GM23248 (cell line): ENCODE measurements around the gene CD96.

Experiments
- EZH2 ChIP-seq: fragments of 200-600 bp; sonication (generic); IDR thresholded peaks from 2 replicates; pipeline ENCODE4 v1.6.1; 2018; ENCODE audit warnings: antibody characterized with exemption, mild to moderate bottlenecking; ENCODE audit not compliant: insufficient read depth, poor library complexity, severe bottlenecking
- EZH2phosphoT487 ChIP-seq: fragments of 200-600 bp; sonication (generic); IDR thresholded peaks from 2 replicates; pipeline ENCODE4 v1.6.1; 2018; ENCODE audit warnings: antibody characterized with exemption, moderate library complexity, mild to moderate bottlenecking, low read depth; ENCODE audit not compliant: insufficient read depth

GRCh38 chr3:111517801-111518200, 24.2 kb upstream of the CD96 start:
- TF ChIP-seq EZH2: no peak
- TF ChIP-seq EZH2phosphoT487: no peak
